ENCODE data around the gene MIPOL1. TPM values are rescaled to one million over a fixed set of nuclear protein-coding genes. Genes with fewer than 3 reads are reported as not detected.

MIPOL1 gene
- total and polyA plus RNA-seq, 2 of the 13 experiments (the other 11 are each of a cell fraction or from before 2014, with no cell fraction given) = 8.6 to 34.2 TPM

GRCh38 chr14:37237094-37237493 is 39.4 kb downstream of the MIPOL1 start:
- POLR2A ChIA-PET = interaction anchor here (0.7 to 1.9 kb wide), 8 partner anchors 39 to 628 kb away, joined by 3 to 25 read pairs (median 6); partner anchors contain the start of genes FOXA1, MIPOL1, SLC25A21 and TTC6
- TF ChIP-seq HIC2 (CRISPR knock-in tag; IDR thresholded peaks at IDR 0.05; ENCODE audit: low read depth) = no peak
- no peak for TF ChIP-seq ZNF790 (CRISPR knock-in tag; IDR thresholded peaks at IDR 0.05; ENCODE audit: borderline replicate concordance)
- TF ChIP-seq GATAD2A (CRISPR knock-in tag; IDR thresholded peaks at IDR 0.05) = no peak
- TF ChIP-seq SYNCRIP (IDR thresholded peaks at IDR 0.05; ENCODE audit: insufficient read depth, low read depth, low read length) = no peak
- TF ChIP-seq SNAPC2 (CRISPR knock-in tag; IDR thresholded peaks at IDR 0.05) = no peak
- no peak for TF ChIP-seq ZNF350 (CRISPR knock-in tag; IDR thresholded peaks at IDR 0.05; ENCODE audit: borderline replicate concordance, low read depth)
- TF ChIP-seq ZNF20 (CRISPR knock-in tag; IDR thresholded peaks at IDR 0.05) = no peak
- no peak for TF ChIP-seq JDP2 (CRISPR knock-in tag; IDR thresholded peaks at IDR 0.05; ENCODE audit: borderline replicate concordance)
- TF ChIP-seq ZNF33B (CRISPR knock-in tag; IDR thresholded peaks at IDR 0.05) = 0 out of 2 replicates have a peak, but pooled peaks have one; percentile 4
- no peak for TF ChIP-seq FOXO4 (CRISPR knock-in tag; conservative IDR thresholded peaks at IDR 0.05)
- no peak for TF ChIP-seq MNT (IDR thresholded peaks at IDR 0.05)
- 0 out of 2 replicates have a peak, but pooled peaks have one; percentile 23 for TF ChIP-seq GATA4 (IDR thresholded peaks at IDR 0.05; ENCODE audit: borderline replicate concordance, low read depth)
- no peak for TF ChIP-seq ZNF235 (CRISPR knock-in tag; IDR thresholded peaks at IDR 0.05; ENCODE audit: borderline replicate concordance)
- TF ChIP-seq HNF4A (CRISPR knock-in tag; IDR thresholded peaks at IDR 0.05) = 0 out of 2 replicates have a peak, but pooled peaks have one; percentile 3
- 0 out of 5 replicates have a peak, but pooled peaks cover 0 to 2% of the 10 kb centered on the region in 2 experiments for H3K36me3 ChIP-seq (replicated peaks in 1 of 2; ENCODE audit: control insufficient read depth in 1 of 2, insufficient read depth in 2 of 2, low read length in 2 of 2)
- CTCF ChIA-PET (ENCODE audit: low intra/inter-chr PET ratio, low total read pairs) = no interaction called here
- peak; percentile 70 for ATAC-seq
- H3K4me3 ChIP-seq (replicated peaks in 1 of 3; ENCODE audit: insufficient read depth in 1 of 3, low read depth in 2 of 3, low read length in 3 of 3) = no peak overlapping the region
- no peak for FAIRE-seq
- no TSS peak for BruUV-seq (replicated peaks)
- peaks cover 4% of the 10 kb centered on the region; the same call in 1 of the 2 replicates for H4K20me1 ChIP-seq (ENCODE audit: insufficient read depth, low read length)
- in situ Hi-C loops (cut with HindIII; ENCODE audit: extremely low pct_ligation_motif_present, low pct_unique_long_range_greater_than_20kb) (no loop called here), intact Hi-C loops (cut with micrococcal nuclease; ENCODE audit: unreplicated experiment) (loop anchor here (10.0 kb wide), 1 partner anchor 212 kb away; no protein-coding TSS in a partner anchor)
- H3K4me2 ChIP-seq (ENCODE audit: low read depth, low read length) = no peak overlapping the region
- no peak for DNase-seq (ENCODE audit: low spot score)
- no peak overlapping the region for H3K9ac ChIP-seq (ENCODE audit: insufficient read depth, low read depth, low read length)
- H2AFZ ChIP-seq (ENCODE audit: low read length) = no peak overlapping the region
- H3K27ac ChIP-seq (ENCODE audit: extremely low read length, insufficient read depth, low read length) = peak overlapping the region; percentile 39
- H3K4me1 ChIP-seq (ENCODE audit: insufficient read depth, low read length) = peaks cover 27% of the 10 kb centered on the region
- no peaks in the 10 kb centered on the region for H3K9me3 ChIP-seq (ENCODE audit: low read length)
- H3K27me3 ChIP-seq (ENCODE audit: control insufficient read depth in 1 of 2, insufficient read depth in 2 of 2, low read length in 2 of 2) = no peaks in the 10 kb centered on the region
- H3K79me2 ChIP-seq (ENCODE audit: insufficient read depth, low read length) = no peaks in the 10 kb centered on the region
